GM19351 (cell line): ENCODE data around the gene HDAC4.

ENCODE experiments used
- ATAC-seq: cut with Tn5 transposase; IDR thresholded peaks from one replicate; pipeline ENCODE4 v1.9.1; 2021; ENCODE audit warnings: mild to moderate bottlenecking, moderate library complexity; ENCODE audit not compliant: unreplicated experiment

HDAC4 gene

GRCh38 chr2:239162976-239163687 is 237.7 kb downstream of the HDAC4 start:
- ATAC-seq, result no peak

- no peak for ATAC-seq
Measured at GRCh38 chr2:239162141-239162821, 238.5 kb downstream of the HDAC4 start.

GRCh38 chr2:239161711-239162140 is 239.1 kb downstream of the HDAC4 start:
- no peak for ATAC-seq

GRCh38 chr2:239160226-239161143 is 240.3 kb downstream of the HDAC4 start:
- no peak for ATAC-seq

GRCh38 chr2:239159476-239159911 is 241.3 kb downstream of the HDAC4 start:
- ATAC-seq, result no peak

GRCh38 chr2:239158641-239159475 is 242.0 kb downstream of the HDAC4 start:
- ATAC-seq, result no peak

- ATAC-seq, result no peak
Measured at GRCh38 chr2:239157771-239158170, 243.0 kb downstream of the HDAC4 start.

- ATAC-seq, result no peak
Measured at GRCh38 chr2:239157269-239157668, 243.6 kb downstream of the HDAC4 start.

GRCh38 chr2:239156516-239157265 is 244.1 kb downstream of the HDAC4 start:
- no peak for ATAC-seq

GRCh38 chr2:239155806-239156480 is 244.9 kb downstream of the HDAC4 start:
- ATAC-seq, result no peak

- no peak for ATAC-seq
Measured at GRCh38 chr2:239154971-239155805, 245.6 kb downstream of the HDAC4 start.

- no peak for ATAC-seq
Measured at GRCh38 chr2:239153806-239154591, 246.8 kb downstream of the HDAC4 start.

- no peak for ATAC-seq
Measured at GRCh38 chr2:239152916-239153305, 247.9 kb downstream of the HDAC4 start.

- no peak for ATAC-seq
Measured at GRCh38 chr2:239152239-239152915, 248.4 kb downstream of the HDAC4 start.

- no peak for ATAC-seq
Measured at GRCh38 chr2:239151201-239152131, 249.4 kb downstream of the HDAC4 start.
